ENCODE measurements around the gene TMEM256.
A peak's percentile ranks its signal among the peaks of the same experiment; 100 is the strongest.

- TF ChIP-seq CTCF (IDR thresholded peaks at IDR 0.05) (peak; percentile 78 to 93 (median 89)), POLR2A (IDR thresholded peaks at IDR 0.05) (no peak)
These were observed 47.8 kb downstream of the TMEM256 start for GRCh38 chr17:7356072-7356549.

All from tibial nerve (tissue), 3 donors.